H1 (cell line): ENCODE data around the gene GREB1L. TPM values are rescaled to one million over a fixed set of nuclear protein-coding genes. Genes with fewer than 3 reads are reported as not detected.

ENCODE experiments used
- CBX5 ChIP-seq: fragments of 300-800, 300-1000 bp; sonication (generic); IDR thresholded peaks from 2 replicates; pipeline ENCODE4 v1.7.1; 2016; ENCODE audit warnings: antibody characterized with exemption, low read length, low read depth
- CHD1 ChIP-seq: IDR thresholded peaks from 2 replicates; pipeline ENCODE4 v1.6.1; 2012; ENCODE audit warnings: low read depth, low read length, improper control_type of control experiment
- EP300 ChIP-seq, 2 experiments: IDR thresholded peaks; 1 replicate in 1 of 2; 2 replicates in 1 of 2; pipeline ENCODE4 v1.6.1; 2011 to 2012; ENCODE audit warnings: low read depth in 2 of 2, low read length in 2 of 2, mild to moderate bottlenecking in 2 of 2, borderline replicate concordance in 1 of 2, inconsistent platforms in 1 of 2, moderate library complexity in 1 of 2
- POU5F1 ChIP-seq: IDR thresholded peaks from 2 replicates; pipeline ENCODE4 v1.6.1; 2011; ENCODE audit warnings: low read depth, mild to moderate bottlenecking, low read length, moderate library complexity
- RNF2 ChIP-seq: fragments of 200-900, 300-1000 bp; sonication (generic); IDR thresholded peaks from 2 replicates; pipeline ENCODE4 v1.7.1; 2016; ENCODE audit warnings: borderline replicate concordance, low read depth, mild to moderate bottlenecking, antibody characterized with exemption, low read length; ENCODE audit not compliant: poor library complexity, severe bottlenecking; ENCODE audit errors: missing control alignments
- SUZ12 ChIP-seq: fragments of 200-600 bp; sonication (generic); IDR thresholded peaks from 2 replicates; pipeline ENCODE4 v1.6.1; 2012; ENCODE audit warnings: mild to moderate bottlenecking, inconsistent platforms, low read length, moderate library complexity, mixed read lengths
- polyA plus RNA-seq, 7 experiments: library from polyadenylated mRNA; depleted of rRNA in 3 of 7; stranded (reverse) in 5 of 7; unstranded in 2 of 7; fragments of >200 nt in 5 of 7; fragments of 200-250 nt in 2 of 7; gene quantifications; 1 replicate in 5 of 7; 2 replicates in 1 of 7; 4 replicates in 1 of 7; pipeline versions ENCODE4 v1.2.1 to v1.2.3, GENCODE V29; 2011 to 2013; ENCODE audit warnings: missing spikeins in 2 of 7, mixed read lengths in 2 of 7
- total RNA-seq: library from RNA; stranded (reverse); fragmentation: NEBNext Ultra II Directional; extraction: Animal tissue kit (Norgen Biotek cat#: 25700); gene quantifications from 2 replicates; pipeline ENCODE4 v1.2.1, GENCODE V29; 2021

GREB1L gene
- total and polyA plus RNA-seq, 2 of the 8 experiments (the other 6 are each of a cell fraction or from before 2014, with no cell fraction given) = 0.34 to 1.6 TPM

DNA sequence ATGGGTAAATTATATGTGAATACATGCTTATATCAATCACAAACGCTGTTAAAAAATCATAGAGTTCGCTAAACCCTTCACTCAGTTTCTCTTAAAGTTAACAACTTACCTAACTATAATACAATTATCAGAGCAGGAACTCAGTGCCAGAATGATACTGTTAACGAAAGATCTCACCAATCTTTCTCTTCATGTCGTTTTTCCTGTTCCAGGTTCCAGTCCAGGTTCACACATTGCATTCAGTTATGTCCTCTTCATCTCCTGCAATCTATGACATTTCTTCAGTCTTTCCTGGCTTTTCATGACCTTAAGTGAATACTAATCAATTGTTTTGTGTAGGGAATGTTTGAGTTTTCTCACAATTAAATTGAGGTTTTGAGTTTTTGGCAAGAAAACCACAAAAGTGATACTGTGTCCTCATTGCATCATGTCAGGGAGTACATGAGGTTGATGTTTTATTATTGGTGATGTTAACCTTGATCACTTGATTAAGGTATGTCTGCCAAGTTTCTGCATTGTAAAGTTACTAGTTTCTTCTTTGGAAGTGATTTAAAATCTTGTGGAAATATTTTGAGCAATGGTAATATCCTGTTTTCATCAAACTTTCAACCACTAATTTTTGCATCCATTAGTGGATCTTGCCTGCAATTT lies 226.6 kb downstream of the GREB1L start (continued):
- TF ChIP-seq POU5F1 (no peak), CHD1 (no peak), RNF2 (no peak), CBX5 (no peak), EP300 (IDR thresholded peaks at IDR 0.05; ENCODE audit: borderline replicate concordance in 1 of 2, low read depth in 2 of 2, low read length in 2 of 2) (no peak), SUZ12 (no peak)
